Nephron progenitor cell (in vitro differentiated cells): ENCODE results near the gene SLC9A2.
A peak's percentile ranks its signal among the peaks of the same experiment; 100 is the strongest.

ENCODE experiments used
- DNase-seq: peaks from one replicate; pipeline ENCODE4 v3.0.0; 2021
- H3K27ac Mint-ChIP-seq: 2 replicates; pipeline ENCODE4 v1.8.0; 2021; ENCODE audit warnings: mild to moderate bottlenecking, moderate library complexity, mixed read lengths
- H3K27me3 Mint-ChIP-seq: 2 replicates; pipeline ENCODE4 v1.8.0; 2021; ENCODE audit warnings: mild to moderate bottlenecking, low read depth, mixed read lengths; ENCODE audit not compliant: poor library complexity
- H3K36me3 Mint-ChIP-seq: 2 replicates; pipeline ENCODE4 v1.8.0; 2021; ENCODE audit warnings: low read depth, mixed read lengths
- H3K4me1 Mint-ChIP-seq: 2 replicates; pipeline ENCODE4 v1.8.0; 2021; ENCODE audit warnings: mixed read lengths
- H3K4me3 Mint-ChIP-seq: 2 replicates; pipeline ENCODE4 v1.8.0; 2021; ENCODE audit warnings: mild to moderate bottlenecking, moderate library complexity, mixed read lengths
- H3K9me3 Mint-ChIP-seq: 2 replicates; pipeline ENCODE4 v1.8.0; 2021; ENCODE audit warnings: mild to moderate bottlenecking, moderate library complexity, mixed read lengths
- CTCF ChIP-seq: fragments of 200-600 bp; sonication (generic); IDR thresholded peaks from 2 replicates; pipeline ENCODE4 v1.5.0; 2021; ENCODE audit warnings: antibody characterized with exemption

Gene SLC9A2

GRCh38 chr2:102668171-102668570, 48.8 kb downstream of the SLC9A2 start:
- Mint-ChIP-seq H3K27me3 (no peaks in the 10 kb centered on the region), H3K27ac (no peak overlapping the region), H3K4me1 (peaks cover 9% of the 10 kb centered on the region), H3K36me3 (no peaks in the 10 kb centered on the region), H3K4me3 (no peak overlapping the region), H3K9me3 (no peaks in the 10 kb centered on the region)
- no peak for TF ChIP-seq CTCF
- no peak for DNase-seq

GRCh38 chr2:102669401-102669800, 50.0 kb downstream of the SLC9A2 start:
- Mint-ChIP-seq H3K27ac (no peak overlapping the region), H3K4me1 (peaks cover 9% of the 10 kb centered on the region), H3K4me3 (no peak overlapping the region), H3K9me3 (no peaks in the 10 kb centered on the region), H3K27me3 (no peaks in the 10 kb centered on the region), H3K36me3 (no peaks in the 10 kb centered on the region)
- DNase-seq, result no peak
- no peak for TF ChIP-seq CTCF

GRCh38 chr2:102672107-102672776, 52.9 kb downstream of the SLC9A2 start:
- Mint-ChIP-seq H3K36me3 (no peaks in the 10 kb centered on the region), H3K4me3 (no peak overlapping the region), H3K27me3 (peaks cover 6% of the 10 kb centered on the region), H3K27ac (no peak overlapping the region), H3K4me1 (peaks cover 2% of the 10 kb centered on the region), H3K9me3 (no peaks in the 10 kb centered on the region)
- no peak for TF ChIP-seq CTCF
- DNase-seq, result no peak

GRCh38 chr2:102674370-102674769, 55.0 kb downstream of the SLC9A2 start:
- H3K4me1 Mint-ChIP-seq, result no peaks in the 10 kb centered on the region
- TF ChIP-seq CTCF, result no peak
- H3K36me3 Mint-ChIP-seq, result no peaks in the 10 kb centered on the region
- no peak for DNase-seq
- peak overlapping the region; percentile 56 for H3K27ac Mint-ChIP-seq
- no peaks in the 10 kb centered on the region for H3K9me3 Mint-ChIP-seq
- H3K4me3 Mint-ChIP-seq, result no peak overlapping the region
- peaks cover 10% of the 10 kb centered on the region for H3K27me3 Mint-ChIP-seq

- Mint-ChIP-seq H3K27ac (no peak overlapping the region), H3K4me1 (no peaks in the 10 kb centered on the region), H3K27me3 (peaks cover 10% of the 10 kb centered on the region), H3K9me3 (no peaks in the 10 kb centered on the region), H3K4me3 (no peak overlapping the region), H3K36me3 (no peaks in the 10 kb centered on the region)
- TF ChIP-seq CTCF, result no peak
- no peak for DNase-seq
Measured at GRCh38 chr2:102674836-102675235, 55.5 kb downstream of the SLC9A2 start.
